GM12801 (cell line): ENCODE data around the gene ZNF396.

Source experiments
- CTCF ChIP-seq: IDR thresholded peaks from one replicate; pipeline ENCODE4 v1.5.1; 2011; ENCODE audit warnings: control low read depth; ENCODE audit not compliant: insufficient read length; ENCODE audit errors: extremely low read depth

Gene ZNF396

GRCh38 chr18:35397976-35398375, 20.8 kb upstream of the ZNF396 start:
- TF ChIP-seq CTCF, result no peak

DNA sequence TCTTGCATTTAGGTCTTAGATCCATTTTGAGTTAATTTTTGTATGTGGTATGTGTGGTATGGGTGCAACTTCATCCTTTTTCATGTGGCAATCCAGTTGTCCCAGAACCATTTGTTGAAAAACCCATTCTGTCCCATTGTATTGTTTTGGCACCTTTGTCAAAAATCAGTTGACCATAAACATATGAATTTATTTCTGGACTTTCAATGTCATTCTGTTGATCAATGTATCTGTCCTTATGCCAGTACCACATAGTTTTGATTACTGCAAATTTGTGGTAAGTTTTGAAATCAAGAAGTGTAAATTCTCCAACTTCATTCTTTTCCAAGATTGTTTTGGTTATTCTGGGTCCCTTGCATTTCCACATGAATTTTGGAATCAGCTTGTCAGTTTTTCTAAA, 16.6 kb upstream of the ZNF396 start:
- no peak for TF ChIP-seq CTCF

GRCh38 chr18:35392375-35392774, 15.2 kb upstream of the ZNF396 start:
- TF ChIP-seq CTCF, result no peak

DNA sequence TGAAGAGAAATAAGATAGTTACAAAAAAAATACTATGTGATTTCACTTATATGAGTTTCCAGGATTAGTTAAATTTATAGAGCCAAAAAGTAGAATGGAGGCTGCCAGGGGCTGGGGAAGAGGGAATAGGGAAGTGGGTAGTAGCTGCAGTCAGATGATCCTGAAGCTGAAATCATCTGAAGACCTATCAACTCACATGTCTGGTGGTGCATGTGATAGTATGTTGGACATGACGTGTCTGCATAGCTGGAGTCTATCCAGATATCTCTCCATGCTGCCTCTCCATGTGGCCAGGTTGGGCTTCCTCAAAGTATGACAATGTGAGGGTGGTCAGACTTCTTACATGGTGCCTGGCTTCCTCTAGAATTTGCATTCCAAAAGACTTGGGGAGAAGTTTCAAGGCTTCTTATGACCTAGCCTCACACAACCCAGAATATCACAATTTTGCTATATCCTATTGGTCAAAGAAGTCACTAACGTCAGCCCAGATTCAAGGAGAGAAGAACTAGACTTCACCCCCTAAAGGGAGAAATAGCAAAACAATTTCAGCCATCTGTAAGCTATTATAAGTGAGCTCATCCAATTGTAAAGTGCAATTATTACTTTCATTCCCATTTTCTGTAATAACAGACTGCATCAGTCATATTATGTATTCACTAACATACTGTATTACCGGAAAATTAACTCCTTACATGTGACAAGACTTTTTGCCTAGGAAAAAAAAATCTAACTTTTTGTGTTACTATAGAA, 14.0 kb upstream of the ZNF396 start:
- TF ChIP-seq CTCF, result no peak

- TF ChIP-seq CTCF, result no peak
These were observed 12.0 kb upstream of the ZNF396 start for GRCh38 chr18:35389095-35389618.

GRCh38 chr18:35387152-35387571, 10.0 kb upstream of the ZNF396 start:
- TF ChIP-seq CTCF, result no peak

- TF ChIP-seq CTCF, result peak; percentile 20
These were observed 9.5 kb upstream of the ZNF396 start for GRCh38 chr18:35386600-35387100.
